HCT116 (cell line): ENCODE measurements around the gene WRAP53. TPM values are rescaled to one million over a fixed set of nuclear protein-coding genes. Genes with fewer than 3 reads are reported as not detected.

Experiments used
- ATF3 ChIP-seq: IDR thresholded peaks from 2 replicates; pipeline ENCODE4 v1.6.1; 2012
- CBX3 ChIP-seq: IDR thresholded peaks from 2 replicates; pipeline ENCODE4 v1.6.1; 2012; ENCODE audit warnings: low read depth
- CEBPB ChIP-seq: IDR thresholded peaks from 2 replicates; pipeline ENCODE4 v1.6.1; 2012; ENCODE audit warnings: low read depth
- CTCF ChIP-seq, 3 experiments: fragments of 200-600 bp in 1 of 3; sonication (generic) in 1 of 3; IDR thresholded peaks in 2 of 3; conservative IDR thresholded peaks in 1 of 3; 2 replicates each; pipeline ENCODE4 v1.5.1; 2012 to 2017; ENCODE audit warnings: low read depth in 2 of 3, low read length in 2 of 3, antibody characterized with exemption in 1 of 3, borderline replicate concordance in 1 of 3, control low read depth in 1 of 3, mild to moderate bottlenecking in 1 of 3, mixed read lengths in 1 of 3, mixed run types in 1 of 3, moderate library complexity in 1 of 3; ENCODE audit not compliant: insufficient read depth in 1 of 3
- EGR1 ChIP-seq: IDR thresholded peaks from 2 replicates; pipeline ENCODE4 v1.6.1; 2012; ENCODE audit warnings: low read depth
- ELF1 ChIP-seq: IDR thresholded peaks from 2 replicates; pipeline ENCODE4 v1.6.1; 2012; ENCODE audit warnings: low read depth, borderline replicate concordance
- EZH2phosphoT487 ChIP-seq: fragments of 200-600 bp; IDR thresholded peaks from 2 replicates; pipeline ENCODE4 v1.6.1; 2018; ENCODE audit warnings: antibody characterized with exemption, borderline replicate concordance
- FOSL1 ChIP-seq: IDR thresholded peaks from 2 replicates; pipeline ENCODE4 v1.6.1; 2012; ENCODE audit warnings: low read depth
- RAD21 ChIP-seq: IDR thresholded peaks from 2 replicates; pipeline ENCODE4 v1.6.1; 2012; ENCODE audit warnings: low read depth, mild to moderate bottlenecking
- SIN3A ChIP-seq: IDR thresholded peaks from 2 replicates; pipeline ENCODE4 v1.6.1; 2012; ENCODE audit warnings: low read depth
- SP1 ChIP-seq: IDR thresholded peaks from 2 replicates; pipeline ENCODE4 v1.6.1; 2012; ENCODE audit warnings: low read depth
- SRF ChIP-seq: IDR thresholded peaks from 2 replicates; pipeline ENCODE4 v1.6.1; 2012; ENCODE audit warnings: low read depth
- YY1 ChIP-seq: IDR thresholded peaks from 2 replicates; pipeline ENCODE4 v1.6.1; 2011; ENCODE audit warnings: low read length, low read depth, moderate library complexity, mild to moderate bottlenecking; ENCODE audit not compliant: insufficient replicate concordance; ENCODE audit errors: extremely low read depth
- ZFX ChIP-seq: fragments of 450-650 bp; IDR thresholded peaks from 2 replicates; pipeline ENCODE4 v1.6.1; 2017
- total RNA-seq: library from RNA; stranded (reverse); gene quantifications from one replicate; pipeline ENCODE4 v1.2.1, GENCODE V29; 2021; ENCODE audit not compliant: unreplicated experiment

Gene WRAP53
- total RNA-seq, 1 experiment from 2014 or later, result 28.8 TPM

GRCh38 chr17:7687072-7687907 is 987 bp upstream of the WRAP53 start, which contains the start of gene TP53 (continued):
- TF ChIP-seq ATF3, result no peak
- peak; percentile 75 for TF ChIP-seq FOSL1
- no peak for TF ChIP-seq RAD21
- peak; percentile 94 for TF ChIP-seq SIN3A
- peak; percentile 58 for TF ChIP-seq SP1
- no peak for TF ChIP-seq ELF1
- no peak; the same call in 1 of the 2 replicates for TF ChIP-seq EGR1
- TF ChIP-seq ZFX, result no peak
- peak; percentile 99 for TF ChIP-seq YY1
- TF ChIP-seq SRF, result no peak
- TF ChIP-seq EZH2phosphoT487, result no peak
- TF ChIP-seq CEBPB, result 0 out of 2 replicates have a peak, but pooled peaks have one; percentile 33
- TF ChIP-seq CTCF (IDR thresholded peaks at IDR 0.05 in 2 of 3, conservative IDR thresholded peaks at IDR 0.05 in 1 of 3; ENCODE audit: borderline replicate concordance in 1 of 3, insufficient read depth in 1 of 3, low read depth in 2 of 3, low read length in 2 of 3), result no peak
- TF ChIP-seq CBX3, result peak; percentile 13; the same call in 1 of the 2 replicates
